T-cell (primary cell): ENCODE data around the gene DNASE1L1. TPM values are rescaled to one million over a fixed set of nuclear protein-coding genes. Genes with fewer than 3 reads are reported as not detected.
A peak's percentile ranks its signal among the peaks of the same experiment; 100 is the strongest.

Experiments used
- ATAC-seq, 4 experiments: fragments of 200-7000 bp in 3 of 4; fragments of 150-1000 bp in 1 of 4; cut with Tn5 transposase; replicated peaks in 1 of 4; 1 replicate in 3 of 4; 2 replicates in 1 of 4; pipeline ENCODE4 v1.10.0; 2021; ENCODE audit warnings: moderate library complexity in 3 of 4, mild to moderate bottlenecking in 2 of 4, moderate number of reproducible peaks in 1 of 4
- CTCF ChIA-PET, 2 donors: fragments of 300-600 bp; sonication (Branson Sonifier 250); formaldehyde crosslinking; loops; one replicate each; lab custom pipeline; 2022; ENCODE audit warnings: antibody characterized with exemption in 2 of 2; lab: Charles Lee
- POLR2A ChIA-PET, 2 donors: fragments of 300-600 bp; sonication (Branson Sonifier 250); formaldehyde crosslinking; loops; one replicate each; lab custom pipeline; 2022; ENCODE audit warnings: antibody characterized with exemption in 2 of 2; lab: Charles Lee
- DNase-seq, 35 experiments: peaks; one replicate each; pipeline versions ENCODE4 v3.0.0 to v3.0.0-alpha.2; 2013 to 2023
- H3K27ac ChIP-seq: one replicate; pipeline ENCODE4 v1.5.1; 2013; ENCODE audit warnings: low read length
- H3K27me3 ChIP-seq, 2 experiments: replicated peaks in 1 of 2; 1 replicate in 1 of 2; 2 replicates in 1 of 2; pipeline versions ENCODE4 v1.6.1 to v1.7.0; 2013; ENCODE audit warnings: low read length in 1 of 2, mixed read lengths in 1 of 2; ENCODE audit not compliant: control insufficient read depth in 2 of 2, insufficient read depth in 2 of 2; ENCODE audit errors: extremely low read depth in 1 of 2
- H3K36me3 ChIP-seq, 2 donors: 1 replicate in 1 of 2; 2 replicates in 1 of 2; pipeline versions ENCODE4 v1.6.1 to v1.7.0; 2013; ENCODE audit warnings: low read length in 1 of 2; ENCODE audit not compliant: control insufficient read depth in 2 of 2, insufficient read depth in 1 of 2; ENCODE audit errors: extremely low read depth in 1 of 2
- H3K4me1 ChIP-seq, 2 experiments: 1 replicate in 1 of 2; 2 replicates in 1 of 2; pipeline versions ENCODE4 v1.6.1 to v1.7.0; 2013; ENCODE audit warnings: low read length in 2 of 2, mixed read lengths in 1 of 2; ENCODE audit not compliant: insufficient read depth in 2 of 2, control insufficient read depth in 1 of 2; ENCODE audit errors: extremely low read depth in 1 of 2
- H3K4me3 ChIP-seq, 2 donors: 1 replicate in 1 of 2; 2 replicates in 1 of 2; pipeline versions ENCODE4 v1.5.1 to v1.7.0; 2013; ENCODE audit warnings: mild to moderate bottlenecking in 2 of 2, low read length in 1 of 2, moderate library complexity in 1 of 2; ENCODE audit not compliant: control insufficient read depth in 1 of 2; ENCODE audit errors: extremely low read depth in 1 of 2
- H3K9me3 ChIP-seq: 2 replicates; pipeline ENCODE4 v1.7.0; 2013
- H3K27ac Mint-ChIP-seq, 2 donors: one replicate each; pipeline ENCODE4 v1.8.0; 2020 to 2021; ENCODE audit warnings: mild to moderate bottlenecking in 2 of 2, mixed read lengths in 2 of 2
- H3K27me3 Mint-ChIP-seq, 2 donors: one replicate each; pipeline ENCODE4 v1.8.0; 2021 to 2022; ENCODE audit warnings: mixed read lengths in 2 of 2
- H3K36me3 Mint-ChIP-seq: one replicate; pipeline ENCODE4 v1.8.0; 2021; ENCODE audit warnings: mixed read lengths
- H3K4me1 Mint-ChIP-seq, 3 donors: one replicate each; pipeline ENCODE4 v1.8.0; 2020 to 2022; ENCODE audit warnings: mixed read lengths in 3 of 3, mild to moderate bottlenecking in 1 of 3
- H3K4me3 Mint-ChIP-seq, 3 donors: one replicate each; pipeline ENCODE4 v1.8.0; 2020 to 2022; ENCODE audit warnings: mild to moderate bottlenecking in 3 of 3, mixed read lengths in 3 of 3, moderate library complexity in 3 of 3
- H3K9me3 Mint-ChIP-seq, 3 donors: one replicate each; pipeline ENCODE4 v1.8.0; 2020 to 2022; ENCODE audit warnings: mixed read lengths in 3 of 3
- WGBS: methylation state at CpG from one replicate; pipeline ENCODE4 v1.1.5; 2013; ENCODE audit warnings: missing lambda C conversion rate; ENCODE audit not compliant: insufficient coverage; 5-methylcytosine and 5-hydroxymethylcytosine counted together
- total RNA-seq, 35 experiments: library from RNA in 6 of 35; stranded (reverse) in 6 of 35; fragments of 120-200 nt in 1 of 35; gene quantifications; one replicate each; pipeline versions ENCODE4 v1.2.1 to v1.2.4 and lab custom pipeline; 2013 to 2026

Gene DNASE1L1
- total RNA-seq, result 10 to 100 TPM; 22.6 to 31.3 (median 25.5) TPM
- total RNA-seq (2013), result 13.7 TPM
- total RNA-seq (lab: John Stamatoyannopoulos, UW), result 4.7 to 43.8 (median 22.9) reads per million in 29 experiments

GRCh38 chrX:154409222-154409871 is at the start of gene DNASE1L1:
TSS of gene DNASE1L1 (minus strand) at chrX:154409254. CDS start at chrX:154405568, 3,686 bp downstream.
- H3K4me3 ChIP-seq, result peak within 1 kb of the TSS; percentile 25 to 28
- DNase-seq, result peak in 4 of 35 experiments; percentile 13 to 50 (median 24)
- CTCF ChIA-PET, result interaction anchor here in 1 of 2 donors (0.7 kb wide), 1 partner anchor 53 kb away, joined by 3 read pairs; no protein-coding TSS in a partner anchor

DNA sequence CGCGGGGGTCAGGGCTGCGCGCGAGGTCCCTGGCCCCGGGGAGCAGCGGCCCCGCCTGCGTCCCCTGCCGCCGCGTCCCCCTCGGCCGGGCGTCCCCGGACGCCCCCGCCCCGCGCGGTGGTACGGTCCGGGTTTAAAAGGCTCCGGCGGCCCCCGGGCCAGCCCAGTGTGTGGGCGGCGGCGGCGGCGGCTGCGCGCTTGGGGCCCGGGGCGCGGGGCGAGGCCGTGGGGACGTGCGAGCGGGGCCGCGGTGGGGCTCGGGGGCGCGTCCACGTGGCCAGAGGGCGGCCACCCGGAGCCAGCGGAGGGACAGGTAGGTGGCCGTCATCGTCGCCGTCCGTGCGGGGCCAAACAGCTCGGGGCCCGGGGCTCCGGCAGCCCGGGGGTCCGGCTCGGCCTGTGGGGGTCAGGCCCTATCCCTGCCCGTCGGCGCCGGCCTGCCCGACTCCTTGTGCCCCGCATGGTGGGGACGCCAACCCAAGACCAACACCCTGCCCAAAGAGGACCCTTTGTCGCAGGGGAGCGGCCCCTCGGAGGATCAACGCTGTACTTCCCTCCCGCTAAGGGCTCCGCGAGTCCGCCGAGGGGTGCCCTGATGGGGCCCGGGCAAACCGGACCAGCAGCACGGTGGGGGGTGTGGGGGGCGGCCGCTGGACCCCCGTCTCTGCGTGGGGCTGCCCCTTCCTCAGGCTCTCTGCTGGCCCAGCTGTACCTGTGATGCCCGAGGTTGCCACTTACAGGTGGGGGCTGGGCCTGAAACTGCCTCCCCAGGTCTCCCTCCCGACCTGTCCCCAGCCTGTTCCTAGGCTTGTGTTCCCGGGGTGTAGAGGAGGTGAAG is 49.3 kb upstream of the DNASE1L1 start, which contains the start of gene PLXNA3:
Gene PLXNA3 (plus strand): TSS at position 166 of the 838 bp plus-strand sequence. CDS start 1,903 bp downstream, outside the sequence.
- ATAC-seq, result peak; percentile 79 to 87 (median 85)
- CTCF ChIA-PET, result no interaction called here
- H3K9me3 ChIP-seq, result no peaks in the 10 kb centered on the region

More at GRCh38 chrX:154409222-154409871, at the start of gene DNASE1L1:
- H3K9me3 ChIP-seq, result no peaks in the 10 kb centered on the region
- H3K4me3 Mint-ChIP-seq, result peak within 1 kb of the TSS; percentile 34 to 58 (median 54)
- ATAC-seq, result no peak
- H3K36me3 ChIP-seq, result peaks cover 0 to 6% of the 10 kb centered on the region in 2 donors
- H3K27ac ChIP-seq, result peak within 1 kb of the TSS; percentile 29
- WGBS, result 74% methylated on average over 20 of the region's 26 CpGs
- H3K9me3 Mint-ChIP-seq, result no peaks in the 10 kb centered on the region
- H3K36me3 Mint-ChIP-seq, result no peaks in the 10 kb centered on the region
- no peaks in the 10 kb centered on the region for H3K27me3 ChIP-seq
- peaks cover 13 to 23% (median 16%) of the 10 kb centered on the region in 3 donors for H3K4me1 Mint-ChIP-seq
- H3K4me1 ChIP-seq, result peaks cover 2 to 27% of the 10 kb centered on the region in 2 experiments
- H3K27ac Mint-ChIP-seq, result peak within 1 kb of the TSS; percentile 52 to 81
- no peaks in the 10 kb centered on the region for H3K27me3 Mint-ChIP-seq
- POLR2A ChIA-PET, result interaction anchor here in 1 of 2 donors (0.7 kb wide), 1 partner anchor 13 kb away, joined by 4 read pairs; no protein-coding TSS in a partner anchor

DNA sequence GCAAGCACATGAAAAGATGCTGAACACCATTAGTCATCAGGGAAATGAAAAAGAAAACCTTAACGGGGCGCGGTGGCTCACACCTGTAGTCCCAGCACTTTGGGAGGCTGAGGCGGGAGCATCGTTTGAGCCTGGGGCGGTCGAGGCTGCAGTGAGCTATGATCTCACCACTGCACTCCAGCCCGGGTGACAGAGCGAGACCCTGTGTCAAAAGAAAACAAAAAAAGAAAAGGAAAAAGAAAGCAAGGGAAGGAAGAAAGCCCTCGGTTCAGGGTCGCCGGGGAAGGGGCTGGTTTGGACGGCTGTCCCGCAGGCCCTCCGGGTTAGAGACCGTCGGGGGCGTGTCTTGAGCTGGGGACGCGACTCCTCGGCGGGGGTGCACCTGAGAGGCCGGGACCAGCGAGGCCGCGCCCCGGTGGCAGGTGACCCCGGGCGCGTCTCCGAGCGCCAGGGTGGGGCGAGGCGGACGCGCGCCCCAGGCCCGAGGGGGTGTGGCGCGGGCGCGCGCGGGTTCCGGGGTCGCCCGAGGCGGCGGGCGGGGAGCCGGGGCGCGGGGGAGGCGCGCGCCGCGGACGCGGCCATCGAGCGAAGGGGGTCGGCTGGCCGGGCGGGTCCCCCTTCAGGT is 48.5 kb upstream of the DNASE1L1 start:
- H3K4me3 ChIP-seq, result peak overlapping the region; percentile 50 to 51
- peak in 31 of 35 experiments; percentile 15 to 75 (median 42) for DNase-seq
- Mint-ChIP-seq H3K36me3 (peaks cover 3% of the 10 kb centered on the region), H3K4me1 (peaks cover 7 to 25% (median 14%) of the 10 kb centered on the region in 3 donors), H3K9me3 (no peaks in the 10 kb centered on the region), H3K27ac (peak overlapping the region; percentile 94 to 97), H3K27me3 (peaks cover 0 to 6% of the 10 kb centered on the region in 2 donors), H3K4me3 (peak overlapping the region; percentile 86 to 94 (median 93))
- ATAC-seq, result peak; percentile 70 to 74 (median 71)
- no peak overlapping the region for H3K27ac ChIP-seq
- H3K36me3 ChIP-seq, result peaks cover 3 to 10% of the 10 kb centered on the region in 2 donors
- WGBS, result under 1% methylated on average over 55 of the region's 65 CpGs
- ChIA-PET CTCF (no interaction called here), POLR2A (interaction anchor here in 1 of 2 donors (0.5 kb wide), 1 partner anchor 21 kb away, joined by 3 read pairs; no protein-coding TSS in a partner anchor)
- H3K27me3 ChIP-seq, result no peaks in the 10 kb centered on the region
- H3K9me3 ChIP-seq, result no peaks in the 10 kb centered on the region
- H3K4me1 ChIP-seq, result peaks cover 0 to 18% of the 10 kb centered on the region in 2 experiments

More for the DNA sequence above, 49.3 kb upstream of the DNASE1L1 start, which contains the start of gene PLXNA3:
- no peak within 1 kb of the TSS for H3K27ac ChIP-seq
- peak in 34 of 35 experiments; percentile 26 to 80 (median 52) for DNase-seq
- POLR2A ChIA-PET, result interaction anchor here in 1 of 2 donors (0.5 kb wide), 1 partner anchor 20 kb away, joined by 3 read pairs; no protein-coding TSS in a partner anchor
- H3K36me3 ChIP-seq, result peaks cover 3 to 11% of the 10 kb centered on the region in 2 donors
- H3K4me1 ChIP-seq, result peaks cover 0 to 18% of the 10 kb centered on the region in 2 experiments
- peak within 1 kb of the TSS; percentile 86 to 94 (median 93) for H3K4me3 Mint-ChIP-seq
- peak within 1 kb of the TSS; percentile 60 to 62 for H3K4me3 ChIP-seq
- H3K27me3 ChIP-seq, result no peaks in the 10 kb centered on the region
- H3K4me1 Mint-ChIP-seq, result peaks cover 7 to 25% (median 14%) of the 10 kb centered on the region in 3 donors
- peak within 1 kb of the TSS; percentile 94 to 97 for H3K27ac Mint-ChIP-seq
- no peaks in the 10 kb centered on the region for H3K9me3 Mint-ChIP-seq
- H3K36me3 Mint-ChIP-seq, result peaks cover 6% of the 10 kb centered on the region
- 0% methylated on average over 39 of the region's 88 CpGs for WGBS
- H3K27me3 Mint-ChIP-seq, result peaks cover 0 to 6% of the 10 kb centered on the region in 2 donors

DNA sequence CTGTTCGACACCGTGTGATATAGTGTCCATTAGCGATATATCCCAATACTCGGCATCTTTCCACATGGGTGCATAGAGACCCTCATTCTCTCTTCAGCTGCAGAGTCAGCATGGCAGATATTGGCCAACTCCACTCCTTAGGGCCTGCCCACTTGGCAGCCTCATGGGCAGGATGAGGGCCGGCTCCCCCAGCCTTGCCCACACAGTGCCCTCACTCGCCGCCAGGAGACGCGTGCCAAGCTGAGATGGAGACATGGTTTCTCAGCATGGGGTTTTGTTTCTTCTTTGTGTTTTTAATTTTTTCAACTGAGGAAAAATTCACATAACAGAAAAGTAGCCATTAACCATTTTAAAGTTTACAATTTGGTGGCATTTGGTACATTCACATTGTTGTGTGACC is 43.8 kb upstream of the DNASE1L1 start:
- Mint-ChIP-seq H3K27me3 (peaks cover 0 to 6% of the 10 kb centered on the region in 2 donors), H3K4me1 (peaks cover 0 to 5% (median 4%) of the 10 kb centered on the region in 3 donors), H3K36me3 (peaks cover 6% of the 10 kb centered on the region), H3K9me3 (no peaks in the 10 kb centered on the region), H3K4me3 (no peak overlapping the region), H3K27ac (no peak overlapping the region)
- DNase-seq (no peak), ATAC-seq (no peak)
- WGBS, result 100% methylated on average over 1 of the region's 9 CpGs
- Histone ChIP-seq H3K4me1 (peaks cover 0 to 6% of the 10 kb centered on the region in 2 experiments), H3K4me3 (no peak overlapping the region), H3K9me3 (no peaks in the 10 kb centered on the region), H3K27ac (no peak overlapping the region), H3K27me3 (no peaks in the 10 kb centered on the region), H3K36me3 (peaks cover 2 to 11% of the 10 kb centered on the region in 2 donors)
- CTCF ChIA-PET, result no interaction called here
- POLR2A ChIA-PET, result no interaction called here

DNA sequence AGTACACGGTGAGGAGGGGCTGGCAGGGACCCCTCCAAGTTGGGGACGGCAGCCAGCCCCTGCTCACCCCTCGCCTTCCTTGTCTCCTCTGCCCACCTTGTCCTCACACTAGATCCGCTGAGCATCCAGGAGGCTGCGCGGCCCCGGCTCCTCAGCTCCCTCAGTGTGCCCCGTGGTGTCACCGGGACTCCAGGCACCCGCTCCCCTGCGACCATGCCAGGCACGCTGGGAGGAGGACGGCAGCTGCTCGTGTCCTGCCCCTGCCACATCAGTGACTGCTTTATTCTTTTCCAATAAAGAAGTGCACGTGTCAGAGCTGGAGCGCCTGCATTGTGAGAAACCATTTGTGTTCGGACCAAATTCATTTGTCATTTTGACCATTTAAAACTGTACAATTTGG is 41.3 kb upstream of the DNASE1L1 start:
- no peak overlapping the region for H3K4me3 Mint-ChIP-seq
- WGBS, result 97% methylated on average over 12 of the region's 17 CpGs
- peaks cover 6% of the 10 kb centered on the region for H3K36me3 Mint-ChIP-seq
- ChIA-PET POLR2A (interaction anchor here in 1 of 2 donors (0.6 kb wide), 1 partner anchor 52 kb away, joined by 7 read pairs; no protein-coding TSS in a partner anchor), CTCF (no interaction called here)
- ATAC-seq (no peak), DNase-seq (no peak)
- H3K4me1 Mint-ChIP-seq, result peaks cover 0 to 9% (median 6%) of the 10 kb centered on the region in 3 donors
- H3K27me3 ChIP-seq, result no peaks in the 10 kb centered on the region
- H3K4me3 ChIP-seq, result no peak overlapping the region
- H3K4me1 ChIP-seq, result peaks cover 0 to 6% of the 10 kb centered on the region in 2 experiments
- no peak overlapping the region for H3K27ac Mint-ChIP-seq
- H3K27ac ChIP-seq, result no peak overlapping the region
- H3K27me3 Mint-ChIP-seq, result peaks cover 0 to 6% of the 10 kb centered on the region in 2 donors
- no peaks in the 10 kb centered on the region for H3K9me3 Mint-ChIP-seq
- peaks cover 2 to 11% of the 10 kb centered on the region in 2 donors for H3K36me3 ChIP-seq
- H3K9me3 ChIP-seq, result no peaks in the 10 kb centered on the region
